ENCODE results near the gene CHODL.

CHODL gene

GRCh38 chr21:18228060-18228739 lies 16.4 kb upstream of the CHODL start:
- Mint-ChIP-seq H3K4me1 (peaks cover 6% of the 10 kb centered on the region), H3K9me3 (no peaks in the 10 kb centered on the region), H3K36me3 (ENCODE audit: low read depth) (no peaks in the 10 kb centered on the region), H3K27me3 (ENCODE audit: low read depth, poor library complexity) (peaks cover 4% of the 10 kb centered on the region), H3K4me3 (no peak overlapping the region), H3K27ac (peak overlapping the region; percentile 25)
- no peak for TF ChIP-seq CTCF (IDR thresholded peaks at IDR 0.05)
- DNase-seq = no peak

GRCh38 chr21:18235545-18235944 lies 9.1 kb upstream of the CHODL start:
- Mint-ChIP-seq H3K27me3 (ENCODE audit: low read depth, poor library complexity) (peaks cover 4% of the 10 kb centered on the region), H3K4me1 (no peaks in the 10 kb centered on the region), H3K9me3 (no peaks in the 10 kb centered on the region), H3K36me3 (ENCODE audit: low read depth) (no peaks in the 10 kb centered on the region), H3K27ac (no peak overlapping the region), H3K4me3 (no peak overlapping the region)
- no peak for TF ChIP-seq CTCF (IDR thresholded peaks at IDR 0.05)
- no peak for DNase-seq

GRCh38 chr21:18245464-18245967 lies 883 bp downstream of the CHODL start:
- no peak overlapping the region for H3K27ac Mint-ChIP-seq
- TF ChIP-seq CTCF (IDR thresholded peaks at IDR 0.05) = no peak

GRCh38 chr21:18248171-18248570 lies 3.5 kb downstream of the CHODL start:
- Mint-ChIP-seq H3K4me3 (no peak overlapping the region), H3K27ac (no peak overlapping the region), H3K4me1 (peaks cover 13% of the 10 kb centered on the region), H3K36me3 (ENCODE audit: low read depth) (no peaks in the 10 kb centered on the region), H3K27me3 (ENCODE audit: low read depth, poor library complexity) (peaks cover 51% of the 10 kb centered on the region), H3K9me3 (no peaks in the 10 kb centered on the region)
- TF ChIP-seq CTCF (IDR thresholded peaks at IDR 0.05) = no peak
- no peak for DNase-seq

More at GRCh38 chr21:18245464-18245967, 883 bp downstream of the CHODL start:
- peaks cover 70% of the 10 kb centered on the region for H3K27me3 Mint-ChIP-seq (ENCODE audit: low read depth, poor library complexity)
- H3K36me3 Mint-ChIP-seq (ENCODE audit: low read depth) = no peaks in the 10 kb centered on the region
- peak; percentile 18 for DNase-seq
- peak overlapping the region; percentile 81 for H3K4me3 Mint-ChIP-seq
- peaks cover 13% of the 10 kb centered on the region for H3K4me1 Mint-ChIP-seq
- H3K9me3 Mint-ChIP-seq = no peaks in the 10 kb centered on the region

GRCh38 chr21:18249672-18250071 lies 5.0 kb downstream of the CHODL start:
- Mint-ChIP-seq H3K27ac (no peak overlapping the region), H3K4me1 (peaks cover 8% of the 10 kb centered on the region), H3K9me3 (no peaks in the 10 kb centered on the region), H3K27me3 (ENCODE audit: low read depth, poor library complexity) (peaks cover 36% of the 10 kb centered on the region), H3K4me3 (no peak overlapping the region), H3K36me3 (ENCODE audit: low read depth) (no peaks in the 10 kb centered on the region)
- no peak for DNase-seq
- peak; percentile 19 for TF ChIP-seq CTCF (IDR thresholded peaks at IDR 0.05)

- no peak for TF ChIP-seq CTCF (IDR thresholded peaks at IDR 0.05)
- H3K4me3 Mint-ChIP-seq = no peak overlapping the region
- peaks cover under 1% of the 10 kb centered on the region for H3K4me1 Mint-ChIP-seq
- H3K27ac Mint-ChIP-seq = no peak overlapping the region
- no peaks in the 10 kb centered on the region for H3K9me3 Mint-ChIP-seq
- H3K27me3 Mint-ChIP-seq (ENCODE audit: low read depth, poor library complexity) = peaks cover 22% of the 10 kb centered on the region
- H3K36me3 Mint-ChIP-seq (ENCODE audit: low read depth) = no peaks in the 10 kb centered on the region
- DNase-seq = no peak
These were observed 6.4 kb downstream of the CHODL start for GRCh38 chr21:18251065-18251464.

All from nephron progenitor cell (in vitro differentiated cells).